Testis (tissue), 2 donors: ENCODE measurements around the gene TNFAIP1.

Source experiments
- CTCF ChIP-seq, 3 experiments: fragments of 450-650 bp in 2 of 3; fragments of 200-600 bp in 1 of 3; sonication (generic) in 1 of 3; IDR thresholded peaks; one replicate each; pipeline ENCODE4 v1.5.1; 2016 to 2019; ENCODE audit warnings: antibody characterized with exemption in 3 of 3, mild to moderate bottlenecking in 2 of 3, moderate library complexity in 1 of 3
- POLR2A ChIP-seq: fragments of 450-650 bp; IDR thresholded peaks from one replicate; pipeline ENCODE4 v1.6.1; 2017; ENCODE audit warnings: antibody characterized with exemption, mild to moderate bottlenecking, moderate library complexity

GRCh38 chr17:28381141-28381825 is 45.7 kb downstream of the TNFAIP1 start:
- TF ChIP-seq POLR2A (no peak), CTCF (IDR thresholded peaks at IDR 0.05) (peak in 1 of 3 experiments; percentile 3)
